Lung microvascular endothelial cell (primary cell): ENCODE data around the gene ADH1B. TPM values are rescaled to one million over a fixed set of nuclear protein-coding genes. Genes with fewer than 3 reads are reported as not detected.
"Not testable (repeated sequence)": the region's sequence is repeated elsewhere in the genome, so short reads cannot be mapped to it uniquely, and the experiment has no call there.

ENCODE experiments used
- DNase-seq, 2 donors: peaks; one replicate each; pipeline versions ENCODE4 v3.0.0 to v3.0.0-alpha.2; 2010; ENCODE audit warnings: low read depth in 2 of 2
- total RNA-seq: library from RNA; depleted of rRNA; stranded (reverse); fragments of >200 nt; gene quantifications from 2 replicates; pipeline ENCODE4 v1.2.1, GENCODE V29; 2014

Gene ADH1B
- under 0.01 TPM in 2 replicates for total RNA-seq

DNA sequence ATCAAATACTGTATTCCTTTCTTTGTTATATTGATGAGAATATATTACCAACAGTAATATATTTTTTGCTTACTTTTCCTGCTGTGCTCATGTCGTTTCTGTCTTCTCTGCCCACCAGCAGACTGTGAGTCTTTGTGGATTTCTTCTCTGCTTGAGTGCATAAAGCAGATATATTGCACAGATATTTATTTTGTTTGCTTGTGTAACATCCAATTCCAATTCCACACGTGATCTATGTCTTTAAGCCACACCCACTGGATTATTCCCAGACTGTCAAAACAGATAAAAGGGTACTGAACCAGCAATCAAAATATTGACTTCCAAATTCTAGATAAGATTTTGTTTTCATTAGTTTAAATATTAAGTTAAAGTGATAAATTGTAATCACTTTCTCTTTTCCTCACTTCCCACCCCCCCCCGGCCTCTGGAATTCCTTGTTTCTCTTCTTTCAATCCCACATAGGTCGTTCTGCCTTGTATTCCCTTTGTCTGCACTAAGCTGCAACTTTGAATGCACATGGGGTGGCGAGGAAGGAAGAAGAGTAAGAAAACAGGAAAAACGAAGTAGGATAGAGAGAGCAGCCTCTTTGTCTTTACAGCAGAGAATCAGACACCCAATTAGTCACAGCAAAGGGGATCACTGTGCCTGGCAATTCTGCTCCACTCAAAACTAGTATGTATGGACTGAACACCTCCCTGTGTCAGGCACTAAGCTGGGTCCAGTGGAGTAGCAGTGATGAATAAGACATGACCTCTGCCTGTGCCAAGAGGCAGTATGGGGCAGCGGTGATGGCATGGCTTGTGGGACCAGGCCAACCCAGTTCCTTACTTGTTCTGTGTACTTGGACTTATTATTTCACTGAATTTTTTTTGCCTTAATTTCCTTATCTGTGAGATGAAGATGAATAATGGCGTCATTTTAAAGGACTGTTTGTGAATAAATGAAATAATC is at the start of gene ADH1B:
ADH1B (minus strand) TSS at position 161 of the 951 bp plus-strand sequence; CDS start at position 91, 70 bp downstream.
- no peak for DNase-seq

- DNase-seq: not testable (repeated sequence)
These were observed 46.6 kb upstream of the ADH1B start for GRCh38 chr4:99367817-99368216.

DNA sequence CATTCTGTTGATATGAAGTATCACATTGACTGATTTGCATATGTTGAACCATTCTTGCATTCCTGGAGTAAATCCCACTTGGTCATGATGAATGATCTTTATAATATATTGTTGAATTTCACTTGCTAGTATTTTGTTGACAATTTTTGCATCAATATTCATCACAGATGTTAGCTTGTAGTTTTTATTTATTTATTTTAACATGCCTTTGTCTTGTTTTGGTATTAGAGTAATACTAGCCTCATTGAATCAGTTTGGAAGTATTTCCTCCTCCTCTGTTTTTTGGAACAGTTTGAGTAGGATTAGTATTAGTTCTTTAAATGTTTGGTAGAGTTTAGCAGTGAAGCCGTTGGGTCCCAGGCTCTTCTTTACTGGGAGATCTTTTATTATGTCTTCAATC is 45.3 kb upstream of the ADH1B start:
- DNase-seq: no peak

DNA sequence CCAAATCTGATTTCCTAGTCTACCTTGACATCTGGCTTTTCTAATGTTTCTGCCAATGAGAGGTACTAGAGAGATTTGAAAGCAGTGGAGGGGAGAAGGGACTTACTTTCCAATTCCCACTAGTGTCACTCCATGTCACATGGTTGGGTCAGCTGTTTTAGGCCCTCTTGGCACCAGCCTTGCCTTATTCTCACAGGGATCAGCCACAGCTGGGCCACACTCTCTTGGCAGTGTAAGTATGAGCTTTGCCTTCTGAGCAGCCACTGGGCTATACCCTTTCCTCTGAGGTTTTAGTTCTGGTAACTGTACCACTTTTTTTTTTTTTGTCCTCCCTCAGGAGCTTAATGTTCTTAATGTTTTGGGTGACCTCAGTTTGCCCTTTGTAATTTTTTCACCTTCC is 41.6 kb upstream of the ADH1B start:
- no peak for DNase-seq

GRCh38 chr4:99361899-99362275 is 40.7 kb upstream of the ADH1B start:
- DNase-seq: no peak

GRCh38 chr4:99361268-99361898 is 40.2 kb upstream of the ADH1B start:
- no peak for DNase-seq

GRCh38 chr4:99359480-99360204 is 38.4 kb upstream of the ADH1B start:
- no peak for DNase-seq

- no peak for DNase-seq
These were observed 36.7 kb upstream of the ADH1B start for GRCh38 chr4:99357948-99358347.

DNA sequence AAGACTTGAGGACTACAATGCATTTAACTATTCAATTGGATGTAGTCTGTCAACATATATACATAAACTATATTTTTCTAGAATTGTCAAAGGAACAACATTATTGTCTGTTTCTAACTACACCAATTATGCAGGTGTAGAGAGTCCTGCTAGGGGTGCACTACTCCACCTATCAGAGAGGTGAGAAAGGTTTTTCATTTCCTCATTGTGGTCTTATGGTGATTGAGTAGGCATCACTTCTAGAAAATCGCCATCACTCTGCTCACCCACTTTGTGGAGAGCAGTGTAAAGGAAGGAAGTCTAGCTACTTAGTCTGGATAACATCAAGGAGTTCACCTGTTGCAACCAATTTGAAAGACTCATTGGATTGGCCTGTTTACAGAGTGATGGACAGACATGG is 35.8 kb upstream of the ADH1B start:
- DNase-seq: no peak

DNA sequence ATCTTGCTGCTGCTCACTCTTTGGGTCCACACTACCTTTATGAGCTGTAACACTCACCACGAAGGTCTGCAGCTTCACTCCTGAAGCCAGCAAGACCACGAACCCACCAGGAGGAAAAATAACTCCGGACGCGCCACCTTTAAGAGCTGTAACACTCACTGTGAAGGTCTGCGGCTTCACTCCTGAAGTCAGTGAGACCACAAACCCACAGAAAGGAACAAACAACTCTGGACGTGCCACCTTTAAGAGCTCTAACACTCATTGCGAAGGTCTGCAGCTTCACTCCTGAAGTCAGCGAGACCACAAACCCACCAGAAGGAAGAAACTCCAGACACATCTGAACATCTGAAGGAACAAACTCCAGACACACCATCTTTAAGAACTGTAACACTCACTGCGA is 34.9 kb upstream of the ADH1B start:
- not testable (repeated sequence) for DNase-seq

- DNase-seq: no peak
These were observed 31.7 kb upstream of the ADH1B start, which contains the start of gene ADH1C for GRCh38 chr4:99352602-99353537. TSS of gene ADH1C (minus strand) at chr4:99352746. CDS start at chr4:99352675, 71 bp downstream.

DNA sequence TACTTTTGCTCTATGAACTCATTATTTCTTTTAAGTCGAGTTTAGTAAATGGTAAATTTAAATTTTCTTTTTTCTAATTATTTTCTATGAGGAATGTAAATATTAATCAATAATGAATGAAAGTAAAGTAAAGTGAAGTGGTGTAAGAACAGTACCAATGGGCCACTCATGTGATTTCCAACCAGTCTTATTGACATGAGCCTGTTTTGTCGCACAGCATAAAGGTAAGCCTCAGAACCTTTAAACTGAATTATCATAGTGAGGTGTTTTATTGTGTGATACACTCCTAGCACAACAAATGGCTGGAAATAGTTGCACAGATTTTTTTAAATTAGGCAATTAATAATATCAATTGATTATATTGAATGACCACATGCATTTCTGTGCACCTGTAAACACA is 30.3 kb upstream of the ADH1B start:
- DNase-seq: no peak

DNA sequence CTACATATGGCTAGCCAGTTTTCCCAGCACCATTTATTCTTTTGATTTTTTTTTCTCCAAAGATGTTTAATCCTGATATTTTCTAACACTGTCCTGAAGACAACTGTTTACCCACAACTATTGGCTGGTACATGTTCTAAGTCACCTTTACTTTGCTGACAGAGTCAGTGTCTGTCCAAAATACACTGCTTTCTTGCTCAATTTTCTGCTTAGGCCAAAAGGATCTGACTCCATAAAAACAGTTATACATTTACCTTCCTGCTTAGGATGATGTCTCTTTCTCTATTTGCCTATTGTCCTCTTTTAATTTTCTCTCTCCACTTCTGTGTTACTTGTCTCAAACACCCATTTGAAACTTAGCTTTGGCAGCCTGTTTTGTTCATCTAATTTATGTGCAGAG is 28.1 kb upstream of the ADH1B start:
- no peak for DNase-seq

DNA sequence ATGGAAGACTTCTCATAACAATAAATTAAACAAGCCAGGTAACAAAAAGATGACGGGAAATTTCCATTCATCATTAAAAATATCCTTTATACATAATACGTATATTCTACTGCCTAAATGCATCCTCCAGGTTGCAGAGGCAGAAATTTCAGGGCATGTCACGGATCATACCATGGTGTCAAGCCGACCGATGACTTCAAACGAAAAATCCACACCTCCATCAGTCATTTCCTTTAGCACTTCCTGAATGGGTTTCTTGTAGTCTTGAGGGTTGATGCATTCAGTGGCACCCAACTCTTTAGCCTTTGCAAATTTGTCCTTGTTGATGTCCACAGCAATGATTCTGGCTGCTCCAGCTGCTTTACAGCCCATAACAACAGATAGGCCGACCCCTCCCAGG is 21.4 kb upstream of the ADH1B start:
- DNase-seq: not testable (repeated sequence)

GRCh38 chr4:99341426-99341825 is 20.2 kb upstream of the ADH1B start:
- no peak for DNase-seq

GRCh38 chr4:99339172-99339571 is 18.0 kb upstream of the ADH1B start:
- DNase-seq: no peak

- DNase-seq: no peak
These were observed 15.4 kb upstream of the ADH1B start for GRCh38 chr4:99336553-99336952.

- no peak for DNase-seq
These were observed 13.7 kb upstream of the ADH1B start for GRCh38 chr4:99334880-99335279.

DNA sequence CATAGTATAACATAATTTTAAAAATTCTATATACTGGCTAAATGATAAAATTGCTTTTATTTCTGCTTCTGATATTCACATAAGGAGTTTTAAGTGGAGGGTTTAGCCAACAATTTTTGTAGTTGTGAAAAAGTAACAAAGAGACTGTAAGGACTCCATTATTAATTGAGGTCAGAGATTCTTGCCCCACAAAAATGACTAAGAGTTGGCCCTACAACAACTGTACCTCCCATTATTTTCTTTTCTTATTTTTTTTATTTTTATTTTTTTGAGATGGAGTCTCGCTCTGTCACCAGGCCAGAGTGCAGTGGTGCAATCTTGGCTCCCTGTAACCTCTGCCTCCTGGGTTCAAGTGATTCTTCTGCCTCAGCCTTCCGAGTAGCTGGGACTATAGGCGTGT is 9.4 kb upstream of the ADH1B start:
- DNase-seq: no peak

GRCh38 chr4:99329876-99330275 is 8.7 kb upstream of the ADH1B start:
- no peak for DNase-seq

- DNase-seq: no peak
These were observed 3.8 kb upstream of the ADH1B start for GRCh38 chr4:99324979-99325378.
